HG02870 (cell line): Measurements from ENCODE around the gene TGIF2.
A peak's percentile ranks its signal among the peaks of the same experiment; 100 is the strongest.
"Not testable (repeated sequence)": the region's sequence is repeated elsewhere in the genome, so short reads cannot be mapped to it uniquely, and the experiment has no call there.

Source experiments
- ATAC-seq: cut with Tn5 transposase; IDR thresholded peaks from one replicate; pipeline ENCODE4 v1.9.1; 2021; ENCODE audit warnings: mild to moderate bottlenecking, moderate library complexity; ENCODE audit not compliant: unreplicated experiment

Gene TGIF2

DNA sequence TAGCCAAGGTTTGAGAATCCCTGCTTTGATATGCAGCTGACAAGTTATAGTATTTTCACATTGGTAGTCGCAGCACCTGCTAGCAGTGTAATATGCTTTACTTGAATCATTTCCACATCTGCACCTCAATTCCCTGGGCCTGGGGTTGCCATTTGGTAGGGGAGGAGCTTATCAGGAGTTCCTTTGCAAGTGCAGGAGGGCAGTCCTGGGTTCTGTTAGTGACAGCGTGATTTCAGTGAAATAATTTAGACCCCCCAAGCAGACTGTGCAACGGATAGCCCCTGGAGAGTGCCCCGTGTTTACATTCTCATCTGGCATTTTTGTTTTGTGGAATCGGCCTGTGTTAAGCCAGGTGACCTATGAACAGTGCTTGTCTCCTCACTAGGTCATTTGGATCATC, 38.2 kb downstream of the TGIF2 start:
- no peak for ATAC-seq

DNA sequence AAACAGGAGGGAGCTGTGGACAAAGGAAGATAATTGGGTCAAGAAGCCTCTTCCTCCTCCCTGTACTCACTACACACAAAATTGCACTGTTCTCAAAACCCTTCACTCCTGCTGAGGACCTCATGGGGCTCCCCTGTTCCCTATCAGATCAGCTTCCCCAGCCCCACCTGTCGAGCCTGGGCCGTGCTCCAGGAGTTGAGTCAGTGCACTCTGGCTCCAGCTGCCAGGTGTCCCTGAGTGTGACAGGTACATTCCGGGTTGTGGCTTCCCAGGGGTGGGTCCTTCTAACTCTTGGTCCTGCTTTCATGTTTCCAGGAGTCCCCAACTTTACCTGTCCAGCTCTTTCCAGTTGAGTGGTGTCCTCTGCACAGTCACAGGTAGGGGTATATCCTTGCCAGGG, 40.6 kb downstream of the TGIF2 start:
- ATAC-seq: no peak

- no peak for ATAC-seq
Measured at GRCh38 chr20:36614781-36615557, 41.6 kb downstream of the TGIF2 start.

GRCh38 chr20:36620917-36621316, 47.5 kb downstream of the TGIF2 start:
- no peak for ATAC-seq

DNA sequence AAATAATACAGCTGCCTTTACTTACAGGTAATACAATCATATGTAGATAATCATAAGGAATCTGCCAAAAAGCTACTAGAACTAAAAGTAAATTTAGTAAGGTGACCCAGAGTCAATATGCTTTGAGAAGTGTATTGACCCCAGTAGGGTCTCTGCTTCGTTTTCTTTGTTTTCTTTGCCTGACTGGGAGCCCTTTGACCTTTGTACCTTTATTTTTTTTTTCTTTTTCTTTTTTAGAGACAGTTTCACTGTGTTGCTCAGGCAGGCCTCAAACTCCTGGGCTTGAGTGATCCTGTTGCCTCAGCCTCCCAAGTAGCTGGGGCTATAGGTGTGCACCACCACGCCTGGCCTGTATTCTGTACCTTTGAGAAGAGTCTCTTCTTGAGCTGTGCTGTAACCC, 50.0 kb downstream of the TGIF2 start:
- no peak for ATAC-seq

DNA sequence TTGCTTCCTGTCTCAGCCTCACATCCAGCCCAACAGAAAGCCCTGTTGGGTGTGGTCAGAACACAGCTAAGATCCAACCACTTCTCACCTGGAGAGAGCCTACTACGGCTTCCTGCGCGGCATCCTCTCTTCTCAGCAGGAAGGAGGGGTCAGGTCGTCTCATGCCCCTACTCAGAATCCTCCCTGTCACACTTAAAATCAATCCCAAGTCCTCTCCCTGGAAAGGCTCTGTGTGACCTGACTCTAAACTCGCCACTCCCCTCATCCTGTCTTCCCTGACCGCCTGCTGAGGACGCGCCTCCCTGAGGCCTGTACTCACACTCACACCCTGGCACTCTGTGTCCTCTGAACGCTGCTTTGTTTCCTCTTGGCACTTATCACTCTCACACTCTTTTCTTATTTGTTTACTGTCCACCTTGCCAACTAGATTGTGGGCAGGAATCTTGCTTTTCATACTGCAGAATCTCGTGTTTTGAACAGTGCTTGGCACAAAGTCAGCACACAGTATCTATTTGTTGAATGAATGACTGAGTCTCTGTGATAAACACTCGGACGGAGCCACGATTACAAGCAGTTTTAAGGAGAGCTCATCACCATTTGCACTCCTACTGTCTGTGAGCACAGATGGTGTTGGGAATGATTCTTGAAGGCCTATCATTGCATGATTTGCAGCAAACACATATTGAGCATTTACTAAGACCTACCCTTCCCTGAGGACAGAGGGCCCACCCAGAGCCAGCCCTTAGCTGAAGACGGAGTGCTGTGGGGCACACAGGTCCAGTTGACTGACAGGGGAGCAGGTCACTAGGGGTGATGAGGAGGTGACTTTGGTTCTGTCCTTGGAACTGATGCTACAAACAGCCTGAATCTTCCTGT, 50.9 kb downstream of the TGIF2 start:
- ATAC-seq: no peak

DNA sequence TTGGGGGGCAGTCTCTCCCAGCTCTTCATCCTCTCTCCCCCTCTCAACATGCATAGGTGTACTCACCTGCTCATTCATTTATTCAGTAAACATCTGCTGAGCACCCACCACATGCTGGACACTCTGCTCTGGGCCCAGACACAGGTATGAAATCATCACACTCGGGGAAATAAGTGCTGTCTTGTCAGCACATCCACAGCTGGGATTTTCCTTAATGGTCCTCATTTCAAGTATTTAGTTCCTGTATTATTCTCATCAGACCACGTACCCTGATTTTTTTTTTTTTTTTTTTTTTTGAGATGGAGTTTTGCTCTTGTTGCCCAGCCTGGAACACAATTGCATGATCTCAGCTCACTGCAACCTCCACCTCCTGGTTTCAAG, 51.5 kb downstream of the TGIF2 start:
- ATAC-seq: no peak

DNA sequence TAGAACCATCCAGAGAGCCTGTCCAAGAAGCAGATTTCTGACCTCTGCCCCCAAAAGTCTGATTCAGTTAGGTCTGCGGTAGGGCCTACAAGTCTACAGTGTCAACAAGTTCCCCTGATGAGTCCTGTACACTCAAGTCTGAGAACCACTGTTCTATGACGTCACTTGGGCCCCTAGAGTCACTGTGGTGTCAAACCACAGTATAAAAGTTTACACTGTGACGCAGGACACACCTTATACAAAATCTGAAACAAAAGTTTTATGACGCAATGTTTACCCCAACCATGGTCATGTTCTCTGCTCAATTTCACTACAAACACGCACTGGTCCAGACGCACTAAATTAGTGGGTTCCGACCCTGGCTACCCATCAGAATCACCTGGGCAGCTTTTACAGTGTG, 54.7 kb downstream of the TGIF2 start:
- no peak for ATAC-seq

GRCh38 chr20:36629719-36630681, 56.6 kb downstream of the TGIF2 start:
- peak; percentile 78 for ATAC-seq

GRCh38 chr20:36631646-36632045, 58.2 kb downstream of the TGIF2 start:
- ATAC-seq: no peak

DNA sequence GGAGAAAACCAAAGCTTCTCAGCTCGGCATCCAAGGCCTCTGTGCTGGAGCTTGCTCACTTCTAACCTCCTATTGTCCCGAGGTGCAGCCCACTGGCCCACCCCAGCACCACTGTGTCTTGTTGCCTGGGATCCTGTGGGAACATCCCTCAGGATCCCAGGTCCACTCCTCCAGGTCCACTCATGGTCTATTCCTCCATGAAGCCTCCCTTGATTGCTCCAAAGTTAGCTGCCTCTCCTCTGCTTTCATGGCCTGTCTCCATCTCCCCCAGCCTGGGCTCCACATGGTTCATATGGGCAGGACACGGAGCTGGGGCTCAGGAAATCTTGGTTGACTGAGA, 58.7 kb downstream of the TGIF2 start:
- no peak for ATAC-seq

- no peak for ATAC-seq
Measured at GRCh38 chr20:36632487-36633284, 59.3 kb downstream of the TGIF2 start.

DNA sequence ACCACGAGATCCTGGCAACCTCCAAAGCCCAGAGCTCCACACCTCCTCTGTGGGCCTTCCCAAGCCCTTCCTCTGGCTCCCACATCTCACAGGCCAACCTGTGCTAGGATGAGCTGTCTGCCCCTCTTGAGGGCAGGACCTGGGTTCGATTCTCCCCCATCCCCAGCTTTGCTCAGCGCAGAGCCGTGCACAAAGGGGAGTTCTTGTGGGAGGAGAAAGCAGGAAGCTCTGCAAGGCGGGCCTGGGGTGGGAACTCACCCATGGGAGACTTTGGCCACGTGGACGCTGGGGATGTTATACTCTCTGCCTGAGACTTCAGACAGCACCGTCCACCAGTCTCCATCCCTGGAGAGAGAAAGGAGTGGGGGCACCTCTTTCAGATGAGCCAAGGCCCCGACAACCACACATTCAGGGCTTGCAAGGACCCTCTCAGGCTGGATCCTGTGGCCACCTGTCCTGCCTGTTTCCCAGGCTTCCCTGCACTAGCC, 59.9 kb downstream of the TGIF2 start:
- no peak for ATAC-seq

- ATAC-seq: no peak
Measured at GRCh38 chr20:36634342-36634741, 60.9 kb downstream of the TGIF2 start.

- not testable (repeated sequence) for ATAC-seq
Measured at GRCh38 chr20:36638876-36639400, 65.5 kb downstream of the TGIF2 start.

- ATAC-seq: no peak
Measured at GRCh38 chr20:36641506-36641843, 68.1 kb downstream of the TGIF2 start.

DNA sequence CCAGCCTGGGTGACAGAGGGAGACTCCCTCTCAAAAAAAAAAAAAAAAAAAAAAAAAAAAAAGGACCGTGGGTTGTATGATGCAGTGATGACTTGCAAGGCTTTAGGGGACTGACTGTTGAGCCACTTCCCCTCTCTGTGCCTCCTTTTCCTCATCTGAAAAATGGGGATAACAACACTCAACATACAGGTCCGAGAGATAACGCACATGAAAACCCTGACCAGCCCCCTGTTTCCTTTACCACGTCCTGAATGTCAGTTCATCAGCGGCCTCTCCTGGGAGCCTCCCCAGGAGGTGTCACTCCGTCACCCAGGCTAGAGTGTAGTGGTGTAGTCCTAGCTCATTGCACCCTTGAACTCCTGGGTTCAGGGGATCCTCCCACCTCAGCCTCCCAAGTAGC, 68.7 kb downstream of the TGIF2 start:
- ATAC-seq: no peak
